Measurements from ENCODE around the gene CUEDC1. TPM values are rescaled to one million over a fixed set of nuclear protein-coding genes. Genes with fewer than 3 reads are reported as not detected.

CUEDC1 gene
- total RNA-seq, 1 donor from 2014 or later: 0.29 TPM

- intact Hi-C loops (cut with micrococcal nuclease): no loop called here
These were observed 87.0 kb downstream of the CUEDC1 start for GRCh38 chr17:57868007-57868909.

- intact Hi-C loops (cut with micrococcal nuclease): no loop called here
These were observed 88.1 kb downstream of the CUEDC1 start for GRCh38 chr17:57867126-57867525.

- intact Hi-C loops (cut with micrococcal nuclease): no loop called here
These were observed 88.5 kb downstream of the CUEDC1 start for GRCh38 chr17:57866723-57867122.

GRCh38 chr17:57866319-57866718 is 88.9 kb downstream of the CUEDC1 start:
- intact Hi-C loops (cut with micrococcal nuclease): no loop called here

DNA sequence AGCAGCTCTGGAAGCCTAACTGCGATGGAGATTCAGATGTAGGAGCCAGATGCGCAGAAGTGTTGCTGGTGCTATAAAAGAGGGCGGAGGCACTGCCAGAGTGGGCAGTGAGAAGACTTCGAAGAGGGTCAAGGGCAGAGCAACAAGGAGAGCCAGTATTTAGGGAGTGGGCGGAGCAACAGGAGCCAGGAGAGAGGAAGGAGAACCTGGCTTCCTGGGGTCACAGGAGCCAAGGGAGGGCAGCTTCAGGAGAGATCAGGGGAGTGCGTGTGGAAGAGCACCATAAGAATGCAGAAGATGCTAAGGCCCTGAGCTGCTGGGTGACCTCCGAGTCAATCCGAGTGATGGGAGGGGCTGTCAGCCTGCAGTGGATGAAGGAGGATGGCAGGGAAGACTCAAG is 90.9 kb downstream of the CUEDC1 start:
- intact Hi-C loops (cut with micrococcal nuclease): no loop called here

DNA sequence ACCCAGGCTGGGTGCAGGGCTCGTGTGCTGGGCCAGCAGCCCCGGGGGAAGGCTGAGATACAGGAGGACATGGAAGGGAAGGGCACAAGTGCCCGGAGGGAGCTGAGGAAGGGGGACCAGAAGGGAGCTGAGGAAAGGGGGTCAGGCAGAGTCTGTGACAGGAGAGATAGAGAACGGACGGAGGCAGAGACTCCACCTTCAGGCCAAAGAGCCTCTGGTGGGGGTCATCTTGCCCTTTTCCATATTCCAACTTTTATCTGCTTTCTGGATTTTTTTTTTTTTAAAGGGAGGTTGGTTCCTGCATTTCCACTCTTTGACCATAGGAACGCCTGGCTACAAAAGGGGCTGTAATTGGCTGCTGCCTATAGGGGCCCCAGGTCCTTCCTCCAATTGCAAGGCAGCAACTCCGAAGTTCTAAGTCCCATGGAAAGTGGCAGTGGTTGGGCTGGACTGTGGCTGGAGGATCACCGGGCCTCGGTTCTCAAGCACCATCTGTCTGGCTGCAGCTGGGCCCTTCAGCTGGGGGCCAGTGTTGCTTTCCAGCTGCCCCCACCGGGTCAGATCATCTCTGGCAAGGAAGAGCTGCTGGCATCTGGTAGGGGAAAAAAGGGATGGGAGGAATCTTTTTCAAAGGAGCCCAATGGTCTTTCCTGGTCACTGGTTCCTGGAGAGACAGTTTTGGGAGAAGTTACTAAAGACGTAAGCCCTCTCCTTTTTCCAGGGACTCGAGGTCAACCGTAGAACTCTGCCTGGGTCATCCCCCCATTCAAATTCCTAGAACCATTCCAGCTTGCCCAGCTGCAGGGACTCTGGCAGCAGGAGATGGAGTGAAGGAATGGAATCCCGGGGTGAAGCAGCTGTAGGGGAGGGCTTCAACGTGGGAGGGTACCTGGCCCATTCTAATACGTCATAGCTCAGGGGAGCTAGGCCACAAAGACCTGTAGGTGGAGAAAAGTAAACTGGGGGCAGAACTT is 92.2 kb downstream of the CUEDC1 start:
- intact Hi-C loops (cut with micrococcal nuclease): no loop called here

- intact Hi-C loops (cut with micrococcal nuclease): loop anchor here (1.0 kb wide), 1 partner anchor 12 kb away; the partner anchor contains the start of gene MRPS23
These were observed 93.2 kb downstream of the CUEDC1 start for GRCh38 chr17:57861790-57862693.

DNA sequence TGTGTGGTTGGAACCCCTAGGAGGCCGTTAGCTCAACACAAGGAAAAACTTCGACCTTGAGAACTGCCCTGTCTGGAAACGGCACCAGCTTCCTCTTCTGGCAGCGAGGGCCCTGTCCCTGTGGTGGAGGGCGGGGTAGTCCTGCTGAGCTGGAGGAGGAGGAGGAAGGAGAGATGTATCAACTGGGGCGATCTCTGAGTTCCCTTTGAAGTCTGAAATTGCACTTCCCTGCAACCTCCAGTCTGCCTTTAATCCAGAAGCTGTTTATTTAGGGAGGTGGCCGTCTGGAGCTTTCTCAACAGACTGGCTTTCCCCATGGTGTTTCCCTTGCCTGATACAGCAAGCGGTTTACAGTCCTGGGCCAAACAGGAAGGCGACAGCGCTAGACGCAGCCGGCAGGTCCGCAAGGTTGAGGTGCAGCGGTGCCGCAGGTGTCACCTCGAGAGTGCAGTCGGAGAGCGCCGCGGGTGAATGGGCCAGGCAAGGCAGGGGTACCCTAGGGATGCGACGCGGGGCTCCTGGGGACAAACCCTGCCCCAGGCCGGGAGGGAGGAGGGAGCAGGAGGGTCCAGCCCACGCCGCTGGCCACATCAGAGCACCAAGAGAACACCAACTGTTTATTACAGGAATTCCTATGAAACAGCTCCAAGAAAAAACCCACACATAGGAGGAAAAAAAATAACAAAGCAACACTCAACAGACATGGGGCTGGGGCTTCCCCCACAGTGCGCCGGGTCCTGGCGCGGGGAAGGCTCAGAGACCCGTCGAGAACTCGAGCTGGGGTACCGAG is 94.0 kb downstream of the CUEDC1 start:
- intact Hi-C loops (cut with micrococcal nuclease): loop anchor here (1.0 kb wide), 1 partner anchor 11 kb away; the partner anchor contains the start of gene MRPS23

DNA sequence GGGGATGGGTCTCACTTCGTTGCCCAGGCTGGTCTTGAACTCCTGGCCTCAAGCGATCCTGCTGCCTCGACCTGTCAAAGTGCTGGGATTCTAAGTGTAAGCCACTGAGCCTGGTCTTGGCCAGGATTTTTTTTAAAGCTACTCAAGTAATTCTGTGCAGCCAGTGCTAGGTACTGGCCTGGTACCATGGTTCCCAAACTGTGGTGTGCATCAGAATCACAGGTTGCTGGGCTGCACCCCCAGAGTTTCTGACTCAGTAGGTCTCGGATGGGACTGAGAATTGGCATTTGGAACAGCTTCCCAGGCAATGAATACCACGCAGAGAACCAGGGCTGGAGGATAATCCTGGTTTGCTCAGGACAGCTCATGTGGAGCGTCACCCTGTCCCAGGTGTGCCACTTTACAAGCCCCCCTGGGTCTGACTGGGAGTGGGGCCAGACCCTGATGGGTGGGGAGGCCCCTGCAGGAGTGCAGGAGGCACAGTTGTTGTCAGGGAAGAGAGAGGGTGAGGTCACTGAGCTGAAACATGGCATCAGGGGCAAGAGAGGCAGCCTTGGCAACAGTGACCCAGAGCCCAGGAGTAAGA is 94.7 kb downstream of the CUEDC1 start:
- intact Hi-C loops (cut with micrococcal nuclease): no loop called here

- intact Hi-C loops (cut with micrococcal nuclease): loop anchor here (5.0 kb wide), 1 partner anchor 32 kb away; no protein-coding TSS in a partner anchor
These were observed 95.4 kb downstream of the CUEDC1 start for GRCh38 chr17:57859601-57860413.

DNA sequence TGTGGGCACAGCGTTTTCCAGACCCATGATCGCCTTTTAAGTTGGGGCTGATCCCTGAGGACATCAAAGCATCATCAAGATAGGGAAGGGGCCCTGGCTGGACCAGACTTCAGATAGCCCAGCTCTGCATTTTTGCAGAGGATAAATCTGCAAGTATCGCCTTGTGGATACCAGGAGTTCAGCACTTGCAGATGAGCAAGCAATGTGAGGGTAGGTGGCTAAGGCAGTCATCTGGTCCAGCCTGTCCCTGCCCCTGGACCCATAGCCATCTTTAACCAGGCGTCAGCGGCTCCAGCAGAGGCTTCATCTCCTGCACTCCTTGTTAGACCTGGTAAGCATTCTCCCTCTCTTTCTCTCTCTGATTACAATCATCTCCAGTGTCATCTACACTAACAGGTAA is 96.4 kb downstream of the CUEDC1 start:
- intact Hi-C loops (cut with micrococcal nuclease): loop anchor here (1.0 to 5.0 kb wide), 4 partner anchors 33 to 254 kb away; no protein-coding TSS in a partner anchor

DNA sequence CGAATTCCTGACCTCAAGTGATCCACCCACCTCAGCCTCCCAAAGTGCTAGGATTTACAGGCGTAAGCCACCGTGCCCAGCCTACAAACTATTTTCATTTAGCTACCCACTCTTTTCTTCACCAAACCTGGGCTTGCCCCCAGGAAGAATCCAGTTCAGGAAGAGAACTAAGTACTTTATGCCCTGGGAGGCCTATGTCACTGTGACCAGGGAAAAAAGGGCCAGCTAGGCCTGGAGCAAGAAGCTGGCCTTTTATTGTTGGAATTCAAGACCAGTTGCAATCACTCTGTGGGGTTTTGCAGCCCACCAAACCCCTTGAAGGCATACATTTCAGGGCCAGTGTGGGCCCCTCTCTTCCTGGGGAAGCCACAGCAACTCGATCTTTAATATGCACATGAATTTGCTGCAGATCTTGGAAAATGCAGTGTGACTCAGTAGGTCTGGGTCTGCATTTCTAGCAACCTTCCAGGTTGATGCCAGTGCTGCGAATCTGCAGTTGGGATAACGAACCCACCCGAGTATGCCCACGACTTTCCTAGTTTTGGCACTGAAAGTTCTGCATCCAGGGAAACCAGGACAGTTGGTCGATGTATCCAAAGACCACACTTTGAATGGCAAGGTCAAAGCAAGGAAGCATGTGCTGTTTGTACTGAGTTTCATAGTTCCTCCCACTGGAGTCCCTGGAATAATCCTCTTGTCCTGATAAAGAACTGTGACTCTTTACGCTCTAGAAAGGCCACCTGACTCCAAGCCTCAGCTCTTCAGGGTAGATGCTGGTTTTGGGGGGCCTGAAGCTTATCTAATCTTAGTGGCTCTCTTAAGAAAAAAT is 98.2 kb downstream of the CUEDC1 start:
- intact Hi-C loops (cut with micrococcal nuclease): loop anchor here (5.0 kb wide), 1 partner anchor 35 kb away; no protein-coding TSS in a partner anchor

- intact Hi-C loops (cut with micrococcal nuclease): loop anchor here (5.0 kb wide), 1 partner anchor 37 kb away; no protein-coding TSS in a partner anchor
These were observed 99.7 kb downstream of the CUEDC1 start for GRCh38 chr17:57855391-57856035.

GRCh38 chr17:57853695-57854094 is 101.5 kb downstream of the CUEDC1 start:
- intact Hi-C loops (cut with micrococcal nuclease): loop anchor here (5.0 kb wide), 4 partner anchors 299 to 479 kb away; no protein-coding TSS in a partner anchor

GRCh38 chr17:57852955-57853328 is 102.3 kb downstream of the CUEDC1 start:
- intact Hi-C loops (cut with micrococcal nuclease): loop anchor here (5.0 kb wide), 4 partner anchors 299 to 479 kb away; no protein-coding TSS in a partner anchor

DNA sequence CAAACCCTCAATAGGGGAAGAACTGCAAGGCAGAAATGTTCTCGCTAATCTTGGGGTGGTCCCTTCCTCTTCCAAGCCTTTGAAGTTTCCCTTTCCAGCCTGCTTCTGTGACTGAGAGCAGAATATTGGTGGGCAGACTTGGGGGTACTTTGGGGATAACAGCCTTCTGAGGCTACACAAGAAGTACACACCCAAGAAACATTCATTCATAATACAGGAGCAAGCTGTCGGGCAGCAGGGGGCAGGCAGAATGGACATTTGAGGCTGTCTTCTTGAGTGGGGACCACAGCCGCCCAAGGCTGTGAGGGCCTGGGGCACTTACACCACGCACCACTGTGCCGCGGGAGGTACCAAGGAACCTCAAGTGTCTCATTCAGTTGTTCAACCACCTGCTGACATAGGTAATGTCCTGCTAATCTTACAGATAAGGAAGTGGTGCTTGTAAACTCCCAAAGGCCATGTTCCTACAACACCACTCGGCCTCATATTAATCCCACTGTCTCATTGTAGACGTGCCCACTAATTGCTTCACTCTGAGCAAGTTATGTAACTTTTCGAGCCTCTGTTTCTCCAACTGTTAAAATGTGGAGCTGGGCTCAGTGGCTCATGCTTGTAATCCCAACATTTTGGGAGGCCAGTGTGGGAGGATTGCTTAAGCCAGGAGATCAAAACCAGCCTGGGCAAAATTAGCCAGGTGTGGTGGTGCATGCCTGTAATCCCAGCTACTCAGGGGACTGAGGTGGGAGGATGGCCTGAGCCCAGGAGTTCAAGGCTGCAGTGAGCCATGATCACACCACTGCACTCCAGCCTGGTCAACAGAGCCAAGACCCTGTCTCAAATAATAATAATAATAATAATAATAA is 102.9 kb downstream of the CUEDC1 start:
- intact Hi-C loops (cut with micrococcal nuclease): loop anchor here (5.0 kb wide), 4 partner anchors 300 to 480 kb away; no protein-coding TSS in a partner anchor
